H1 (cell line): ENCODE measurements around the gene TMEM54. TPM values are rescaled to one million over a fixed set of nuclear protein-coding genes. Genes with fewer than 3 reads are reported as not detected.

ENCODE experiments used
- ATF2 ChIP-seq: IDR thresholded peaks from 2 replicates; pipeline ENCODE4 v1.6.1; 2012; ENCODE audit warnings: low read length, inconsistent platforms
- BCL11A ChIP-seq, 2 experiments: IDR thresholded peaks; one replicate each; pipeline ENCODE4 v1.6.1; 2011; ENCODE audit warnings: low read depth in 2 of 2, low read length in 2 of 2, mild to moderate bottlenecking in 2 of 2
- EZH2 ChIP-seq: fragments of 200-600 bp; sonication (generic); IDR thresholded peaks from 2 replicates; pipeline ENCODE4 v1.7.1; 2012; ENCODE audit warnings: low read depth, mild to moderate bottlenecking, moderate library complexity, low read length, inconsistent platforms; ENCODE audit not compliant: severe bottlenecking
- SIN3A ChIP-seq, 2 experiments: IDR thresholded peaks in 1 of 2; conservative IDR thresholded peaks in 1 of 2; 2 replicates each; pipeline ENCODE4 v1.6.1; 2011 to 2012; ENCODE audit warnings: low read length in 2 of 2, improper control_type of control experiment in 1 of 2, low read depth in 1 of 2, mild to moderate bottlenecking in 1 of 2
- polyA plus RNA-seq, 7 experiments: library from polyadenylated mRNA; depleted of rRNA in 3 of 7; stranded (reverse) in 5 of 7; unstranded in 2 of 7; fragments of >200 nt in 5 of 7; fragments of 200-250 nt in 2 of 7; gene quantifications; 1 replicate in 5 of 7; 2 replicates in 1 of 7; 4 replicates in 1 of 7; pipeline versions ENCODE4 v1.2.1 to v1.2.3, GENCODE V29; 2011 to 2013; ENCODE audit warnings: missing spikeins in 2 of 7, mixed read lengths in 2 of 7
- total RNA-seq: library from RNA; stranded (reverse); fragmentation: NEBNext Ultra II Directional; extraction: Animal tissue kit (Norgen Biotek cat#: 25700); gene quantifications from 2 replicates; pipeline ENCODE4 v1.2.1, GENCODE V29; 2021

The TMEM54 gene
- total and polyA plus RNA-seq, 2 of the 8 experiments (the other 6 are each of a cell fraction or from before 2014, with no cell fraction given), result 9.5 to 58.7 TPM

DNA sequence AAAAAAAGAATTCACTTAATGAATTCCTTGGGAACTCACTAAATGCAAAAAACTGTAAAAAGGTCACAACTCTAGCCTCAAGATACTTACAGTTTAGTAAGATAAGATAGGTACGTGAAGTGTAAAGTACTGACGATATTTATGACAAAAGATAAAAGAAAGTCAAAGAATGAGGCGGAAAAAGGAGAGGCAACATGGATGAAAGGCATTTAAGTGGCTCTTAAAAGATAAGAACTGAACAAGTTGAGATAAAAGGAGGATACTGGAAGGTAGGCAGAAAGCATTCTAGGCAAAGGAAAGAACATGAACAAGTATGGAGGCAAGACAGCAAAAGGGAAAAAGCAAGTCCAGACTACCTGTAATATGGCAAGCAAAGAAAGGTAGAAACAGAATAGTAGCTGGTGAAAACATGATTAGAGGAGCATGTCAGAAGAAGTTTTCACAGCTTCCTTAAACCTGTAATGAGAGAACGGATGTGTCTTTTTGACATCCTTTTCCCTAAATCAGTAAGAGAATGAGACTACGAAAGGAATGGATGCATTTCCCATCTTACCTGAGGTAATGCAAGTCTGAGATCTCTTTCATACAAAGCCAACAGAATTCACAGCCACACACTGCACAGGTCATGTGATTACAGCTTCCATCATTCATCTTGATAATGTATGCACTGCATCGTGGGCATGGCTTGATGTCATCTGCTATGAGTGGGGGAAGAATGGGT, 46.6 kb upstream of the TMEM54 start (continued):
- no peak for TF ChIP-seq ATF2
- TF ChIP-seq SIN3A (conservative IDR thresholded peaks at IDR 0.05 in 1 of 2, IDR thresholded peaks at IDR 0.05 in 1 of 2; ENCODE audit: low read depth in 1 of 2, low read length in 2 of 2), result no peak
- TF ChIP-seq EZH2, result no peak
- no peak for TF ChIP-seq BCL11A (IDR thresholded peaks at IDR 0.05; ENCODE audit: low read depth in 2 of 2, low read length in 2 of 2)
